GM19468 (cell line): ENCODE measurements around the gene VPS13D.

Source experiments
- ATAC-seq: cut with Tn5 transposase; IDR thresholded peaks from one replicate; pipeline ENCODE4 v1.9.1; 2021; ENCODE audit warnings: mild to moderate bottlenecking, moderate library complexity, moderate number of reproducible peaks; ENCODE audit not compliant: unreplicated experiment; ENCODE audit errors: extremely low read depth

The VPS13D gene

DNA sequence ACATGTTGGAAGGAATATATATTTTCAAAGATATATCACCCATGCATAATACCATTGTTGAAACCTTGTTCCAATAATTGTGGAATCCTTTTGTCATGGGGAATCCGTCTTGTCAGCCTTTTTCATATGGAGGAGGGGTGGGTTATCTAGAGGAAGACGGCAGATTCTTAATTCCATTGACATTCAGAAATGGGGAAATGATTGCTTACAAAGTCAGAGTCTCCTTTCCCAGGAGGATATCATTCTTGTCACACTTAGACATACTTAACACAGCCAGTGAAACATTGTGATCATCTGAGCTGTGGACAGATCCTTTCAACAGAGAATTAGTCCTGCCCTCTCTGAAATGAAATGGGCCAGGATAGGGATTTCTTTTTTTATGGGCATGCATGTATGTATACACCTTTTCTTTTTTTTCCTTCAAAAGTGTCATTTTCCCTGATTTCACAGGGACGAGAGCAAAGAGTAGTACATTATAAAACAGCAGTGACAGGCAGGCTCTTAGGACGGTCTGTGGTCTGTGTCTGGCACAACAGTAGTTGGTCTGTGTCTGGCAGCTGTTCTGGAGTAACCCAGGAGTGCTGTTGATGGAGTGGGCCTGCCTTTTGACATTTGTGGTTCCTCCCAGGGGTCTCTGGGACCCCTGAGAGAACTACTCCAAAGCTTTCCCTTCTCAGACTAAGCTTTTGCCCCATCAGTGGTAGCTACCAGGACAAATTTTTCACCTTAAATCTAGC, 50.1 kb downstream of the VPS13D start:
- ATAC-seq = no peak

DNA sequence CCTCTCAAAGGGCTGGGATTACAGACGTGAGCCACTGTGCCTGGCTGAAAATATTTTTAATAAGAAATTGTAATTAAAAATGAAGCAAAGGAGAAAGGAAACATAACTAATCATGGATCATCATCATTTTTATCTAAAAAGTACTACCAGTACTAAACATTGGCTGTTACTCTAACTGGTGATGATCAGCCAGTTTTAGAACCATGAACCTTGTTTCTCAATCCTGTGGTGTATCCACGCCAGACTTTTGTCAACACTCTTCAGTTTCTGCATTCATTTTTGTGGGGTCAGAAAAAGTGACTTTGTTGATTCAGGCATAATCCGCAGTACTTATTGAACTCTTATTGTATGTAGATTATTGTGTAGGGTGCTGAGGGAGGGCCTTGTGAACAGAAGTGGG, 52.3 kb downstream of the VPS13D start:
- ATAC-seq = no peak

DNA sequence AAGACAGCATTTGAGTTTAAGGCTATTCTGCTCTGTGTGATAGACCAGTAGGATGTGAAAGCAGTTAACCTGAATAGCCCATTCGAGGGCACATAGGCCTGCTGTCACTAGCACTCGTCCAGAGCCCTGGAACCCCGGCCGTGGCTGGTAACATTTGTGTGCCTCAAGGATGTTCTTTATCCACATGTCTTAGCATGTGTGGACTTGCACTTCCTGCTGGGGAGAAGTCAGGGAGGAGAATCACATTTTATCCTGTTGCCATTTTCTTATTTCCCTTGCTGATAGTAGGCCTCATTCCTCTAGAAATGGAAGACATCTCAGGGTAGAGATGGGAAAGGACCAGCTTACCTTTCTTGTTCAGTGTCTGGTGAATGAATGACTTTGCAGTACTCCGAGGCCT, 54.7 kb downstream of the VPS13D start:
- no peak for ATAC-seq

DNA sequence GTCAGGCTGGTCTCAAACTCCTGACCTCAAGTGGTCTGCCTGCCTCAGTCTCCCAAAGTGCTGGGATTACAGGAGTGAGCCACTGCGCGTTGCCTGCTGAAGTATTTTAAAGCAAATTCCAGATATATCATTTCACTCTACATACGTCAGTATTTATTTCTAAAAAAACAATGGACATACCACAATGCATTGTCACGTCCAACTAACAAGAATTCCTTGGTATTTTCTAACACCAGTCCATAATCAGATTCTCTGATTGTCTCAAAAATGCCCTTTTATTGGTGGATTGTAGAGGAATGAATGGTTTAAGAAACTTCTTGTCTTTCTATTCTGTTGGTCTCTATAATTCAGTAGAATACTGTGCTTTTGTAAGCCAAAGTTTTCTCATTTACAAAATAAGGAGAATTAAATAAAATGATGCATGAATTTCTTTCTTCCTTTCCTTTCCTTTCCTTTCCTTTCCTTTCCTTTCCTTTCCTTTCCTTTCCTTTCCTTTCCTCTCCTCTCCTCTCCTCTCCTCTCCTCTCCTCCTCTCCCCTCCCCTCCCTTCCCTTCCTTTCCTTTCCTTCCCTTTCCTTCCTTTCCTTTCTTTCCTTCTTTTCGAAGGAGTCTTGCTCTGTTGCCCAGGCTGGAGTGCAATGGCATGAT, 55.8 kb downstream of the VPS13D start:
- ATAC-seq = no peak

DNA sequence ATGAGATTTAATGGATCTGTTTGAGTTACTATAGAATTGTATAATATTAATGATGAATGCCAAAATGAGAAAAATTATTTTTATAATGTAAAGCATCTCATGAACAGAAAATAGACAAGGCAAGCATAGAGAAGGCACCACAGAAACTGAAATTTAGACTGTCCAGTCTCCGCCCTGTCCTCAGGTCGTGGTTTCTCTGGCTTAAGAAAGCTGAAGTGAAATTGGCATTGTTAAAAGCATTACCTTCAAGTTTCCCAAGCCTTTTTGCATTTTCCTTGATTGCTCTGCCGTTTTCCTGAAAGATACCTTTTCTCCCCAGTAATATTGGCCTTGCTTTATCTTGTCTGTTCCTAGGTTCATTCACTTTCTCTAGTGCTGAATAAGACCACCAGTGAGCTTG, 58.0 kb downstream of the VPS13D start:
- no peak for ATAC-seq

DNA sequence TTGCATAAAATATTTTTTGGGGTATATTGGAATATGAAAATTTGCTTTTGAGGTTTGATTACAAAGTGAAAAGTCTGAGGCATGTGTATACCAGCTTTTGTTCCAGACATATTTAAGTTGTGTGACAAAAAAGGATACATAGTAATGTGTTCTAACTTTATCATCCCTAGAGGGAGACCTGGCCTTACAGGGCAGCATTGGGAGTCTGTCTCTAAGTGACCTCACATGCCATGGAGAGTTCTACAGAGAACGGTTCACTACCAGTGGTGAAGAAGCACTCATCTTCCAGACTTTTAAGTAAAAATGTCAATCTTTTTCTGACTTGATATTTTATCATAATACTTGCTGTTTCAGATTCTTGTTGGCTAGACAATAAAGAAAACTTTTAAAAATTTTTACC, 61.0 kb downstream of the VPS13D start:
- ATAC-seq = no peak

DNA sequence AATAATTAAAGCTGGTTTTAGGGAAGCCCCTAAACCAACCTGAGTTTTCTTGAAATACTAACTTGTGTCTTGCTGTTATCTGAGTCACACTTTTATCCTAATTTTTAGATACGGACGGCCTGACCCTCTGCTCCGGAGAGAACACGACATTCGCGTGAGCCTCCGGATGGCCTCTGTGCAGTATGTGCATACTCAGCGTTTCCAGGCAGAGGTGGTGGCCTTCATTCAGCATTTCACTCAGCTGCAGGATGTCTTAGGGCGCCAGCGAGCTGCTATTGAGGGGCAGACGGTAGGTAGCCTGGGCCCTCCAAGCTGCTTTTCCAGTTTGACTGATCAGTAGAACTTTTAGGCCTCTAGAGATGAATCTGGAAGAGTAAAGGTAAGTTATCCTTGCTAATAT, 63.6 kb downstream of the VPS13D start:
- ATAC-seq = no peak

DNA sequence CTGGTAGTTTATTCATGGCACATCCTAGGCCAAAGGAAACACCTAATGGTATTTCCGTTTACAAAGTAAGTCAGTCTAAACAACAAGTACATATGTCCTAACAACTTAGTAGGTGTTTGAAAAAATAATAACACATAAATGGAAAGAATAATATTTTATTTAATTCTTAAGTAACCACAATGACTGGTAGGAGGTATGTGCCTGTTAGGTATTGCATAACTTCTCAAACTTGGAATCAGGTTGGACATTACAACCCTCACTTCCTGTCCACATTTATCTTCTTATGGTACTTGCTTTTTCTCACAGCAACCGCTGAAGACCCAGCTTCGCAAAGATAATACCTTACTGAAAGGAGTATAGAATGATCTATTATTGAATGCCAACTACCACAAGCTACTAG, 64.2 kb downstream of the VPS13D start:
- ATAC-seq = no peak

DNA sequence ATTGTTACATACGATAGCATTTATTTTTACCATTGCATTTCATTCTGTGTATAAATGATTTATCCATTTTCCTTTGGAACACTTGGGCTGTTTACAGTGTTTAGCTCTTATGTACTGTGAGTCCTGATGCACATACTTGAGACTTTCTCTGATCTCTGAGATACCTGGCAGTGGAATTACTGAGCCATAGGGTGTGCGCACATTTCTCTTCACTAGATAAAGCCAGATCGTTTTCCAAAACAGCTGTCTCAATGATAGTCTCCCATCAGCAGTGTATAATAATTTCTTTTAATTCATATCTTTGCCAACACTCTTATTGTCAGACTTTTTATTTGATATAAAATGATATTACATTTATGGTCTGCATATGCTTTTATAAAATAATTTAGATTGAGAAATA, 66.2 kb downstream of the VPS13D start:
- ATAC-seq = no peak

DNA sequence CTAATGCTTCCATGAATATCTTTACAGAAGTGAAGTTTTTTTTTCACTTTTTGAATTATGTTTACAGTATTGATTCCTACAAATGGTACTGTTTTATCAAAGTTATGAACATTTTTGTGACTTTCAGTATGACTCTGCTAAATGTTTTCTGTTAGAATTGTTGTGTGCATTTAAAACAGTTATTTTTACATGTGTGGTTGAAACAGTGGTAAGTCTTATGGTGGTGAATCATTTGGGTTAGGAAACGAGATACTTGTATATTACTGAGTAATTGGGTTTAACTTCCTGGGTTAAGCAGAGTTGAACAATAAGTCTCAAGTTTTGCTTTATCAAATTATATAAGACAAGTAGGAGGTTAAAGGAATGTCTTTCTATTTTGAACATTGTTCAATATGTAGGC, 66.8 kb downstream of the VPS13D start:
- peak; percentile 83 for ATAC-seq

DNA sequence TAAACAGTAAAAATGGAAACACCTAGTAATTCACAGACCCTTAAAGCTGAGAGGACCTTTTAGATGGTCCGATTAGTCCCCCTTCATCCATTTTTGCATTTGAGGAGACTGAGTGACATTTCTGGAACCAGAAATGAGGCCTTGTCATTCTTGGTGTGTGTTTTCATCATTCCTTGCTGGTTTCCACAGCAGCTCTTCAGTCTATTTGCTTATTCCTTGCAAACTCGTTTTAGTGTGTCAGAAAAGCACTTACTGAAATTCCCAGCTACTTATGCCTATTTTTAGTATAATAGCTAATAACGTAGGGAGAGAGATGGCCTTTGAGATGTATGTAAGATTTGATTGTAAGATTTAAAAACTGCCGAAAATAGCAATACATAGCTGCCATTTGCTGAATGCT, 70.9 kb downstream of the VPS13D start:
- ATAC-seq = no peak

DNA sequence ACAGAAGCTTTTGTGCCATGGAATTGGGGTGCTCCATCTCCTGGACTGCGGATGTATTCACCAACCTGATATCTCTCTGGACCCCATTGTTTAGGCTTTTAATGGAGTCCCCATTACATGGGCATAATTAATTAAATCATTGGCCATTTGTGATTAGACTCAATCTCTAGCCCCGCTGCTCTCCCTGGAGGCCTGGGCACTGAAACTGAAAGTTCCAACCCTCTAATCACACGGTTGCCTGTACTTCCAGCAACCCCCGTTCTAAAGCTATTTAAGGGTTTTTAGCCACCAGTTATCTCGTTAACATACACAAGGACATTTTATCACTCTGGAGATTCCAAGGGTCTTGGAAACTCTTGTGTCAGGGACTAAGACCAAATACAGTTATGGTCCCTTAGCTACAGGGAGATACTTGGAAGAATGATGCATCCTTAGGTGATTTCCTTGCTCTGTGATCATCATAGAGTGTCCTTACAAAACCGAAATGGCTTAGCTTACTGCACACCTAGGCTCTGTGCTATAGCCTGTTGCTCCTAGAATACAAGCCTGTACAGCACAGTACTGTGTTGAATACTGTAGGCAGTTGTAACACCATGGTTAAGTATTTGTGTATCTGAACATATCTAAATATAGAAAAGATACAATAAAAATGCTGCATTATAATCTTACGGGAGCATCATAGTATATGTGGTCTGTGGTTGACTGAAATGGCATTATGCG, 71.8 kb downstream of the VPS13D start:
- ATAC-seq = no peak

DNA sequence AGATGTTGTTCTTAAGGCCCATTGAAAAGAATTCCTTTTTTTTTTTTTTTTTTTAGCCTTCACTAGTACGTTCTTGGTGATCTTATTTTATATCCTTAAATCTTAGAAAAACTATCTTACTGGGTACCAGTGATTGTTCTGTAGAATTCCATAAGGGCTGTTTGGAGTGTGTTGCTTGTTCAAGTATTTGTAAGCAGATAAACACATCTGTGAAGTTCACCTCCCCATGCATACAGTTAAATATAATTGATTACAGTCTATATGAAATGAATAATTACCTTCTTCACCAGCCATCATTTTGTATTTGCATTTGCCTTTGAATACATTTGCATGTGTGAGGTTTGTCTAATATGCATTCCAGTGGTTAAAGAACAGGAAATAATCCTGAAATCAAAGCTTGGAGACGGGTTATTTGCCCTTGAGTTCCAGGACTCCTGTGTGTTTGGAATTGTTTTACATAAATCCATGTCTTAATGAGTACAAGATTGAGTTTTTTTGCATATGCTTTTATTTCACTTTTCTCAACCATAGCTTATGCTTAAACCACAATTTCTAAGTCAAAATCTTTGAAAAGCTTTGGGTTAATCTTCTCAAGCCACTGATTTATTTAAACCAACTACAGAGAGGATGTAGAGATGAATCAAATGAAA, 73.1 kb downstream of the VPS13D start:
- no peak for ATAC-seq

DNA sequence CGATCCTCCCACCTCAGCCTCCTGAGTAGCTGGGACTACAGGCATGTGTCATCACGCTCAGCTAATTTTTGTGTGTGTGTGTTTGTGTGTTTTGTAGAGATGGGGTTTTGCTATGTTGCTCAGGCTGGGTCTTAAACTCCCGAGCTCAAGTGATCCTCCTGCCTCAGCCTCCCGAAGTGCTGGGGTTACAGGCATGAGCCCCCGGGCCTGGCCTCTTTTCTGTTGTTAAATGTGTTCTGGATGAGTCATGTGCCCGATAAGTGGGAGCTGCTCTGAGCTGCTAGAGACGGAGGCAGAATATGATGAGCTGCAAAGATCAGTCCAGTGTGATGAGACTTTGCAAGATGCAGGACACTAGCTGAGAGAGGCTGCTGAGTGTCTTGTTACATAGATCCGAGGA, 75.5 kb downstream of the VPS13D start:
- ATAC-seq = no peak

DNA sequence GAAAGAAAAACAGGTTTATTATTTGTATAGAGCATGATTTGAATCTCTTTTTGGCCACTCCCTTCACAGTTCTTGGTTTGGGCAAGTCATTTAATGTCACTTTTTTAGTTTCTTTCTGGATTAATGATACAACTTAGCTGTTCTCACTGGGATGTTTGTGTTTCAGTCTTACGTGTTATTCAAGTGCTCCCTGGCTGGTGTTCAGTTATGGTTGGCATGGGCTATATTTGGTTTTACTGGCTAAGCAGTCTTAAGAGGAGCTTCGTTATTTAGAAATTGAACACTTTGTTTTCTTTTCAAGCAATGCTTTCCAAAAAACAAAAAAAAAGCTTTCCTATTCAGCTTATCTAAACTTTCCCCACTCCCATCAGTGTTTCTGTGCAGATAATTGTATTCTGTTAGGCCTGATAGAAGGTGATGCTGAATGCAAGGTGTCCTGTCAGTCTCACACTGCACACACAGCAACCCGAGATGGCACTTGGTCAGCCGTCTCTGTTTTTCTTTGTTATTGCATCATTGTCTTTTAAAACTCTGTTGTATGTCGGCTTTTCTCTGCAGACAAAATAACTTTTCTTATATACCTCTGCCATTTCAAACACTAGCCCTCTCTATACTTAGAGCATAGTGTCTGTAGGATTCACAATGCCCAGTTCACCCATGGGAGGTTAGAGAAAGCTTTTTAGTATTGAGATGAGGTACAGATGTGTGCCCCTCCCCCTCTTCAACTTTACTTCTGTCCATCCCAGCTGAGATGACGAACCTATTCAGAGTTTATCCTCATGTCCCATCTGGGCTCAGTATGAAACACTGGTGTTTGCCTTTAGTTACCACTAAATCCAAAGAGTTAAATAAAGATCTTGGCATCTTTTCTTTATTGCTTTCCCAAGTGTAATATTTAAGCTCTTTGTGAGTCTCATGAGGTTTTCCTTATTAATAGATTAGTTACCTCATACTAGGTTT, 80.2 kb downstream of the VPS13D start:
- ATAC-seq = no peak

DNA sequence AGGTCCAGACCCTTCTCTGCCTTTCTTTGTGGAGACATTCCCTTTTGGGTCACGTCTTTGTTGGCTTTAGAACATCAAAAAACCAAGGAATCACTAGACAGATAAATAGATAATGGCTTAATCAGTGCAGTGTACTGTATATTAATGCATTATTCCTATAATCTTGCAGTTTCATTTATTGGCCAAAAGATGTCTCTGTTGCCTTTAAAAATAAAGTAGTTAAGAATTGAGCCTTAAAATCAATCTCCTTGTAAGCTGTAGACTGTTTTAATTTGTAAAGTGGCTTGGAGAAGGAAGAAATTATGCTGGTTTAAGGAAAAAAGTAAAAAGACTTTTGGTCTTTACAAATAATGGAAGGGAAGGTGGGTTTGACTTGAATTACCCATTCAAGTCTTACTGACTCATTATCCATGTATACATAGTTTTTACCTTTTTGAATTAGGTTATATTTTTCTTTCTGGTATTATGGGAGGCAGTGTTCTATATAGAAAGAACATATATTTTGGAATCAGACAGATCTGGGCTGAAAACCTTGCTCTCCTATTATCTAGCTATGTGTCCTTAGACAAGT, 84.6 kb downstream of the VPS13D start:
- no peak for ATAC-seq

DNA sequence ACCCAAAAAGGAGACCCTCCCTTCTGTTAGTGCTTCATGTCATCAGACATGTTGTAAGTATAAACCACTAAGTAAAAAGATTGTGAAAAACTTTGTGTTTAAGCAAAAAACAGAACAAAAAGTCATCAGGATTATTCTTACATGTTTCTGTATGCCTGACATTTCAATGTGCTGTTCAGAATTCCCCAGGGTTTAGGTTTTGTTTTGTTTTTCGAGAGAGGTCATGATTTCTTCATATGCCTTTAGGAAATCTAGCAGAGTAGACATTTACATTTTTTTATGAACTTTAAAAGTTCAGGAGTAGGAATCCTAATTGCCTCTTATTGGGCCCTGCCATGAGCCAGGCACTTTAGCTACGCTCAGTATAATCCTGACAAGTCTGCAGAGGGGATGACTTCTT, 85.3 kb downstream of the VPS13D start:
- no peak for ATAC-seq

DNA sequence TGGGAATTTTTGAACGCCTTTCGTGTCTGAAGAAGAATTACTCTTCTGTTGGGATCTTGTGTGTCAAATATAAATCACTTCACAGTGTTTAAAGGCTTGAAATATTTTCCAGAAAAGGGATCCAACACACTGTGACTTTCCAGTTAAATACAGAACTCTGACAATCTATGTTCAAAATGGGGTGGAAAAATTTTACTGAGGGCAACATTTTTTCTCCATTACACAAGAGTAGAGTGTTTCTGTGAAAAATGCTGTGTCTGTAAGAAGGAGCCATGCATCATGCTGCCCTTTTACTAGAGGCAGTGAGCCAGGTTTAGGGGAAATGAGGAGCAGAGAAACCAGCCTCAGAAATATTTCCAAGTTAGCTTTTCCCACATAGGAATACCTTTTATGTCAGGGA, 86.5 kb downstream of the VPS13D start:
- no peak for ATAC-seq

DNA sequence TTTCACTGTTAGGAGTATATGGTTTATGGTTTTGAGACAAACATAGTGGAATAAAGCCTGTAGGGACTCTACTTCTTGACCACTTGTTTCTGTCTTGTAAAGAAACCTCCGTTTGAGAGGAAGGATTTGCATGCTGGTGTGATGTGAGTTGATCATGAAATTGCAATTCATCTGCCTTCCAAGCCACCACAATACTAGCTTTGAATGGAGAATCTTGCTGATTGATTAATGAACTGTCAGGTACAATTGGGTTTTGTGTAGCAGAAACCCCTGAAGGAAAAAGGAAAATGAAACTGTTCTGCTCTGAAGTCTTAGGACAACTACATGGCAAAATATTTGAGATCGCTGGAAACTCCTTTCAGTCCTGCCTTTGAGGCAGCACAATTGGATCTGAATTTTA, 90.7 kb downstream of the VPS13D start:
- ATAC-seq = no peak

DNA sequence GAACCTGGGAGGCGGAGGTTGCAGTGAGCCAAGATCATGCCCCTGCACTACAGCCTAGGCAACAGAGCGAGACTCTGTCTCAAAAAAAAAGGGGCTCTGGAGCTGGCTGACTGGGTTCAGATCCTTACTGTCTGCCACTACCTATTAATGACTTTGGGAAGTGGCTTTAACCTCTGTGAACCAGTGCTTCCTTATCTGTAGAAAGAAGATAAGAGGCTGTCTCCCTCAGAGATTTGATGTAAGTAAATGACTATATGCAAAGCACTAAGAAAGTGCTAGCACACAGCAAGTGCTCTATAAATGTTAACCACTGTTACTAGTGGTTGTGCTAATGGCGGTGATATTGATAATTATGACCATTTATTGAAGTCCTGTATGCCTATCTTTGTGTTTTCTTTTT, 94.6 kb downstream of the VPS13D start:
- ATAC-seq = no peak
